AG10803 (cell line): Measurements from ENCODE around the gene FBXL7.

Source experiments
- DNase-seq: peaks from one replicate; pipeline ENCODE4 v3.0.0; 2010; ENCODE audit warnings: low read depth
- H3K4me3 ChIP-seq: 2 replicates; pipeline ENCODE4 v1.5.1; 2011; ENCODE audit warnings: mild to moderate bottlenecking, low read length, control low read depth
- CTCF ChIP-seq: conservative IDR thresholded peaks from 2 replicates; pipeline ENCODE4 v1.5.1; 2011; ENCODE audit warnings: mild to moderate bottlenecking, low read length, control low read depth, inconsistent platforms

The FBXL7 gene

GRCh38 chr5:15640116-15640515 lies 140.1 kb downstream of the FBXL7 start:
- TF ChIP-seq CTCF, result no peak
- no peak overlapping the region for H3K4me3 ChIP-seq
- no peak for DNase-seq

- peak; percentile 17 for DNase-seq
- no peak for TF ChIP-seq CTCF
- H3K4me3 ChIP-seq, result no peak overlapping the region
Observed at GRCh38 chr5:15643731-15644130, 143.8 kb downstream of the FBXL7 start.

GRCh38 chr5:15645381-15646160 lies 145.6 kb downstream of the FBXL7 start:
- peak; percentile 57 for DNase-seq
- H3K4me3 ChIP-seq, result no peak overlapping the region
- TF ChIP-seq CTCF, result no peak

- H3K4me3 ChIP-seq, result no peak overlapping the region
- peak; percentile 80 for DNase-seq
- TF ChIP-seq CTCF, result no peak
Observed at GRCh38 chr5:15646371-15646770, 146.4 kb downstream of the FBXL7 start.

- no peak overlapping the region for H3K4me3 ChIP-seq
- no peak for TF ChIP-seq CTCF
- no peak for DNase-seq
Observed at GRCh38 chr5:15647251-15647650, 147.3 kb downstream of the FBXL7 start.

GRCh38 chr5:15650266-15650665 lies 150.3 kb downstream of the FBXL7 start:
- no peak for TF ChIP-seq CTCF
- no peak for DNase-seq
- H3K4me3 ChIP-seq, result no peak overlapping the region

GRCh38 chr5:15654779-15655178 lies 154.8 kb downstream of the FBXL7 start:
- TF ChIP-seq CTCF, result no peak
- H3K4me3 ChIP-seq, result no peak overlapping the region
- no peak for DNase-seq
